Measurements from ENCODE around the gene BGN. TPM values are rescaled to one million over a fixed set of nuclear protein-coding genes. Genes with fewer than 3 reads are reported as not detected.

Gene BGN
- total and polyA plus RNA-seq, 8 donors: 6.2 to 64.3 (median 16.2) TPM

DNA sequence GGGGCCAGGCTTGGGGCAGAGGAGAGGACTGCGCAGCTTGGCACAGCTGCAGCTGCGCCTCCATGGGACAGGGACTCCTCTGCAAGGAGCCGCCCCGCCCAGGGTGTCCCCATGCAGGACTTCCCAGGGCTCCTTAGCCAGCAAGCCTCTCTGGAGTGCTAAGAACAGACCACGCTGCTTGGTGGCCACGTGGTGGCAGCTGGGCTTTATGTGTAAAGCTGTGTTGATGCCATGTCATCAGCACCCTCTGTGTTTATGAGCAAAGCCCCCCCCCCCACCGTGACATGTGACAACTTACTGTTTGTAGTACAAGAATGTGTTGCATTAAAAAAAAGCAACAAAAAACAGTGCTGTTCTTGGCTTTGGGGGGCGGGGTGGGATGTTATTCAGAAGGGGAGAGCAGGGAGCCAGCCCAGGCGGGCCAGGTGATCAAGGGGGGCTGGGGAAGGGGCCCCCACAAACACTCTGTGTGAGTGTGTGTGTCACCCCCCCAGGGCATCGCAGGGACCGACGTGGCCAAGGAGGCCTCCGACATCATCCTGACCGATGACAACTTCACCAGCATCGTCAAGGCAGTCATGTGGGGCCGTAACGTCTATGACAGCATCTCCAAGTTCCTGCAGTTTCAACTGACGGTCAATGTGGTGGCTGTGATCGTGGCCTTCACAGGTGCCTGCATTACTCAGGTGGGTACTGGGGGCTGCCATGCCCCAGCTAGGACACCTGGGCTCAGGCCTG is 63.0 kb downstream of the BGN start:
- Histone ChIP-seq H3K9me3 (no peaks in the 10 kb centered on the region), H3K27me3 (peaks cover 0 to 11% (median 5%) of the 10 kb centered on the region in 3 donors), H3K36me3 (no peaks in the 10 kb centered on the region), H3K4me1 (no peaks in the 10 kb centered on the region), H3K27ac (no peak overlapping the region), H3K4me3 (no peak overlapping the region)
- WGBS, 5 donors: 59 to 87% (median 79%) methylated on average over 6 to 19 of the region's 19 CpGs
- intact Hi-C loops (cut with DNase I; ENCODE audit: low total_unique reads): loop anchor here (10.0 kb wide), 1 partner anchor 107 kb away; no protein-coding TSS in a partner anchor
- no peak for DNase-seq
- no peak for TF ChIP-seq POLR2AphosphoS5 (IDR thresholded peaks at IDR 0.05)
- TF ChIP-seq, protein P1, sequence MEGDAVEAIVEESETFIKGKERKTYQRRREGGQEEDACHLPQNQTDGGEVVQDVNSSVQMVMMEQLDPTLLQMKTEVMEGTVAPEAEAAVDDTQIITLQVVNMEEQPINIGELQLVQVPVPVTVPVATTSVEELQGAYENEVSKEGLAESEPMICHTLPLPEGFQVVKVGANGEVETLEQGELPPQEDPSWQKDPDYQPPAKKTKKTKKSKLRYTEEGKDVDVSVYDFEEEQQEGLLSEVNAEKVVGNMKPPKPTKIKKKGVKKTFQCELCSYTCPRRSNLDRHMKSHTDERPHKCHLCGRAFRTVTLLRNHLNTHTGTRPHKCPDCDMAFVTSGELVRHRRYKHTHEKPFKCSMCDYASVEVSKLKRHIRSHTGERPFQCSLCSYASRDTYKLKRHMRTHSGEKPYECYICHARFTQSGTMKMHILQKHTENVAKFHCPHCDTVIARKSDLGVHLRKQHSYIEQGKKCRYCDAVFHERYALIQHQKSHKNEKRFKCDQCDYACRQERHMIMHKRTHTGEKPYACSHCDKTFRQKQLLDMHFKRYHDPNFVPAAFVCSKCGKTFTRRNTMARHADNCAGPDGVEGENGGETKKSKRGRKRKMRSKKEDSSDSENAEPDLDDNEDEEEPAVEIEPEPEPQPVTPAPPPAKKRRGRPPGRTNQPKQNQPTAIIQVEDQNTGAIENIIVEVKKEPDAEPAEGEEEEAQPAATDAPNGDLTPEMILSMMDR (IDR thresholded peaks at IDR 0.05): no peak
- TF ChIP-seq POLR2A (IDR thresholded peaks at IDR 0.05): no peak
- no peak for TF ChIP-seq EP300 (IDR thresholded peaks at IDR 0.05)

Other genes with a start within 250 kb of the BGN start
- not detected for gene PNMA6F, start 173.2 kb upstream of the BGN start, total RNA-seq
- not detected for gene PNMA6F, start 173.2 kb upstream of the BGN start, polyA plus RNA-seq
- 10 to 100 TPM in 3 of 5 donors, 1 to 10 TPM in 1, under 1 TPM in 1; 0.87 to 13.4 (median 10.3) TPM for gene ZNF275, start 160.8 kb upstream of the BGN start, total RNA-seq
- gene ZNF275, start 160.8 kb upstream of the BGN start, polyA plus RNA-seq: 1 to 10 TPM; 2.4 to 4.6 (median 2.8) TPM
- not detected for gene PNMA6E, start 93.6 kb upstream of the BGN start, total RNA-seq
- gene PNMA6E, start 93.6 kb upstream of the BGN start, polyA plus RNA-seq: not detected
- under 1 TPM in 2 of 5 donors, not detected in 3; under 0.01 to 0.92 TPM for gene ZFP92, start 83.5 kb upstream of the BGN start, total RNA-seq
- gene ZFP92, start 83.5 kb upstream of the BGN start, polyA plus RNA-seq: under 1 TPM; 0.13 to 0.75 (median 0.31) TPM
- gene TREX2, start 48.9 kb upstream of the BGN start, total RNA-seq: 10 to 100 TPM in 1 of 5 donors, 1 to 10 TPM in 2, not detected in 2; 2.2 to 13.3 (median 5.1) TPM
- gene TREX2, start 48.9 kb upstream of the BGN start, polyA plus RNA-seq: 1 to 10 TPM in 1 of 3 donors, under 1 TPM in 1, not detected in 1; 0.62 to 1.2 TPM
- gene HAUS7, start 24.4 kb upstream of the BGN start, total RNA-seq: 10 to 100 TPM in 2 of 5 donors, 1 to 10 TPM in 3; 1.8 to 17.9 (median 6.4) TPM
- 10 to 100 TPM; 31.3 to 75.3 (median 41.7) TPM for gene HAUS7, start 24.4 kb upstream of the BGN start, polyA plus RNA-seq
- under 1 TPM in 1 of 5 donors, not detected in 4; 0.55 TPM for gene ATP2B3, start 22.7 kb downstream of the BGN start, total RNA-seq
- gene ATP2B3, start 22.7 kb downstream of the BGN start, polyA plus RNA-seq: under 1 TPM in 1 of 3 donors, not detected in 2; 0.03 TPM
- 10 to 100 TPM in 3 of 5 donors, under 1 TPM in 1, not detected in 1; 0.58 to 55.4 (median 17.0) TPM for gene CCNQ, start 104.2 kb downstream of the BGN start, total RNA-seq
- 10 to 100 TPM; 26.2 to 36.5 (median 32.2) TPM for gene CCNQ, start 104.2 kb downstream of the BGN start, polyA plus RNA-seq
- under 1 TPM in 1 of 5 donors, not detected in 4; 0.18 TPM for gene DUSP9, start 152.2 kb downstream of the BGN start, total RNA-seq
- under 1 TPM in 1 of 3 donors, not detected in 2; 0.25 TPM for gene DUSP9, start 152.2 kb downstream of the BGN start, polyA plus RNA-seq
- gene PNCK, start 178.8 kb downstream of the BGN start, total RNA-seq: 10 to 100 TPM in 2 of 5 donors, 1 to 10 TPM in 2, under 1 TPM in 1; 0.87 to 21.0 (median 8.3) TPM
- 10 to 100 TPM in 1 of 3 donors, under 1 TPM in 1, not detected in 1; 0.44 to 14.9 TPM for gene PNCK, start 178.8 kb downstream of the BGN start, polyA plus RNA-seq
- 10 to 100 TPM; 17.7 to 32.7 (median 19.1) TPM for gene SLC6A8, start 192.9 kb downstream of the BGN start, total RNA-seq
- gene SLC6A8, start 192.9 kb downstream of the BGN start, polyA plus RNA-seq: 10 to 100 TPM in 2 of 3 donors, 1 to 10 TPM in 1; 7.3 to 30.9 (median 15.9) TPM
- gene BCAP31, start 229.4 kb downstream of the BGN start, total RNA-seq: 100 to 1,000 TPM in 1 of 5 donors, 10 to 100 TPM in 3, under 1 TPM in 1; 0.58 to 121 (median 75.9) TPM
- 100 to 1,000 TPM in 1 of 3 donors, 10 to 100 TPM in 2; 49.6 to 156 (median 88.0) TPM for gene BCAP31, start 229.4 kb downstream of the BGN start, polyA plus RNA-seq
- 10 to 100 TPM in 3 of 5 donors, 1 to 10 TPM in 2; 2.4 to 22.3 (median 14.5) TPM for gene ABCD1, start 229.9 kb downstream of the BGN start, total RNA-seq
- 1 to 10 TPM; 3.2 to 3.7 (median 3.4) TPM for gene ABCD1, start 229.9 kb downstream of the BGN start, polyA plus RNA-seq

All from stomach (tissue), 9 donors.